Keratinocyte (primary cell): ENCODE measurements around the gene PTPRD. TPM values are rescaled to one million over a fixed set of nuclear protein-coding genes. Genes with fewer than 3 reads are reported as not detected.

ENCODE experiments used
- DNase-seq: peaks from one replicate; pipeline ENCODE4 v3.0.0-alpha.2; 2011; ENCODE audit warnings: low read depth, missing footprints, low spot score
- FAIRE-seq: peaks from 2 replicates; lab custom pipeline; 2011; peaks lifted over from hg19 to GRCh38; lab: Jason Lieb, UNC
- H2AFZ ChIP-seq: 2 replicates; pipeline ENCODE4 v1.6.0; 2012; ENCODE audit warnings: low read length, control low read depth, inconsistent platforms; ENCODE audit not compliant: control insufficient read depth
- H3K27ac ChIP-seq: 2 replicates; pipeline ENCODE4 v1.5.1; 2011; ENCODE audit warnings: low read length; ENCODE audit not compliant: control insufficient read depth, insufficient read depth
- H3K27me3 ChIP-seq: 3 replicates; pipeline ENCODE4 v1.6.0; 2011; ENCODE audit warnings: low read length; ENCODE audit not compliant: control insufficient read depth, insufficient read depth; ENCODE audit errors: extremely low read depth
- H3K36me3 ChIP-seq, 2 experiments: 2 replicates in 1 of 2; 3 replicates in 1 of 2; pipeline ENCODE4 v1.5.1; 2011; ENCODE audit warnings: low read length in 2 of 2, mild to moderate bottlenecking in 1 of 2; ENCODE audit not compliant: control insufficient read depth in 2 of 2, insufficient read depth in 2 of 2; ENCODE audit errors: extremely low read depth in 1 of 2
- H3K4me1 ChIP-seq: 3 replicates; pipeline ENCODE4 v1.5.1; 2011; ENCODE audit warnings: low read length; ENCODE audit not compliant: control insufficient read depth, insufficient read depth; ENCODE audit errors: extremely low read depth
- H3K4me2 ChIP-seq: 3 replicates; pipeline ENCODE4 v1.6.0; 2011; ENCODE audit warnings: low read depth, low read length; ENCODE audit not compliant: control insufficient read depth, insufficient read depth; ENCODE audit errors: extremely low read depth
- H3K4me3 ChIP-seq, 3 experiments: fragments of 200-600 bp in 1 of 3; sonication (generic) in 1 of 3; 2 replicates in 2 of 3; 3 replicates in 1 of 3; pipeline ENCODE4 v1.5.1; 2011 to 2016; ENCODE audit warnings: low read length in 3 of 3, mild to moderate bottlenecking in 3 of 3, control low read depth in 2 of 3, inconsistent platforms in 1 of 3, low read depth in 1 of 3, mixed read lengths in 1 of 3, mixed run types in 1 of 3, moderate library complexity in 1 of 3; ENCODE audit not compliant: control insufficient read depth in 2 of 3, insufficient read depth in 2 of 3; ENCODE audit errors: extremely low read depth in 1 of 3
- H3K79me2 ChIP-seq: 2 replicates; pipeline ENCODE4 v1.6.0; 2012; ENCODE audit warnings: low read length; ENCODE audit not compliant: control insufficient read depth, insufficient read depth
- H3K9ac ChIP-seq: 3 replicates; pipeline ENCODE4 v1.6.0; 2011; ENCODE audit warnings: low read length; ENCODE audit not compliant: control insufficient read depth, insufficient read depth; ENCODE audit errors: extremely low read depth
- H3K9me1 ChIP-seq: 3 replicates; pipeline ENCODE4 v1.6.0; 2011; ENCODE audit warnings: low read length; ENCODE audit not compliant: control insufficient read depth, insufficient read depth; ENCODE audit errors: extremely low read depth
- H3K9me3 ChIP-seq: 2 replicates; pipeline ENCODE4 v1.5.1; 2012; ENCODE audit warnings: low read depth, low read length; ENCODE audit not compliant: control insufficient read depth
- H4K20me1 ChIP-seq: 3 replicates; pipeline ENCODE4 v1.6.0; 2011; ENCODE audit warnings: low read length; ENCODE audit not compliant: control insufficient read depth, insufficient read depth; ENCODE audit errors: extremely low read depth
- EZH2 ChIP-seq: IDR thresholded peaks from one replicate; pipeline ENCODE4 v1.6.1; 2012; ENCODE audit warnings: inconsistent platforms, mild to moderate bottlenecking, low read length, moderate library complexity
- dilution Hi-C: fragments of 300-500 bp; cut with MboI; formaldehyde crosslinking; loops from one replicate; pipeline ENCODE4 v1.7.0; 2020; ENCODE audit warnings: low sequenced_read_pairs; ENCODE audit not compliant: extremely low pct_ligation_motif_present
- polyA plus RNA-seq, 5 experiments: library from polyadenylated mRNA; depleted of rRNA in 3 of 5; stranded (reverse) in 3 of 5; stranded (forward) in 1 of 5; unstranded in 1 of 5; fragments of >200 nt; gene quantifications; 1 replicate in 1 of 5; 2 replicates in 3 of 5; 3 replicates in 1 of 5; pipeline versions ENCODE4 v1.2.1 to v1.2.3, GENCODE V29; 2011 to 2012; ENCODE audit warnings: missing spikeins in 2 of 5, low read depth in 1 of 5, low replicate concordance in 1 of 5
- TF ChIP-seq, protein P1 (sequence below), 3 experiments: IDR thresholded peaks in 1 of 3; conservative IDR thresholded peaks in 1 of 3; optimal IDR thresholded peaks in 1 of 3; 2 replicates in 2 of 3; 3 replicates in 1 of 3; pipeline versions ENCODE3 to v1.5.1; 2011; ENCODE audit warnings: low read length in 3 of 3, mild to moderate bottlenecking in 3 of 3, moderate library complexity in 2 of 3, control low read depth in 1 of 3, inconsistent platforms in 1 of 3; ENCODE audit not compliant: insufficient read depth in 2 of 3; ENCODE audit errors: extremely low read depth in 1 of 3

Gene PTPRD
- polyA plus RNA-seq, 1 donor (not counting 4 experiments of a cell fraction or from before 2014, with no cell fraction given) = 0.10 TPM

DNA sequence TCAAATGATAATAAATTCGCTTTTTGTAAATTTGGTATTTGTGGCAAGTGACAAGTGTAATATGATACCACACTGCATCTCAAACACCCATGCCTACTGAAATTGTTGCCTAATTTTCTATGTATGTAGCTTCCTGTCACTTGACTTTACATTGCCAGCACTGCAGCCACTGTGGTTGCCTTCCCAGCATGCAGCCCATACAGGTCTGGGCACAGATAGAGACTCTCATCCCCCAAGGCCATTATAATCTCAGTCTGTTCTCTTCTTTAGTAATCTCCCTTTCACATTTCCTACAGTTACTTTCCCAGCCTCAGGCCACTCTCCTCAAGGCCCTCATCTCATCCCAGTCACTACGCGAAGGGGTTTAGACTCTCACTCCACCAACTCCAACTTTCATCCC lies 1200.6 kb downstream of the PTPRD start:
- TF ChIP-seq EZH2 = no peak
- TF ChIP-seq, protein P1, sequence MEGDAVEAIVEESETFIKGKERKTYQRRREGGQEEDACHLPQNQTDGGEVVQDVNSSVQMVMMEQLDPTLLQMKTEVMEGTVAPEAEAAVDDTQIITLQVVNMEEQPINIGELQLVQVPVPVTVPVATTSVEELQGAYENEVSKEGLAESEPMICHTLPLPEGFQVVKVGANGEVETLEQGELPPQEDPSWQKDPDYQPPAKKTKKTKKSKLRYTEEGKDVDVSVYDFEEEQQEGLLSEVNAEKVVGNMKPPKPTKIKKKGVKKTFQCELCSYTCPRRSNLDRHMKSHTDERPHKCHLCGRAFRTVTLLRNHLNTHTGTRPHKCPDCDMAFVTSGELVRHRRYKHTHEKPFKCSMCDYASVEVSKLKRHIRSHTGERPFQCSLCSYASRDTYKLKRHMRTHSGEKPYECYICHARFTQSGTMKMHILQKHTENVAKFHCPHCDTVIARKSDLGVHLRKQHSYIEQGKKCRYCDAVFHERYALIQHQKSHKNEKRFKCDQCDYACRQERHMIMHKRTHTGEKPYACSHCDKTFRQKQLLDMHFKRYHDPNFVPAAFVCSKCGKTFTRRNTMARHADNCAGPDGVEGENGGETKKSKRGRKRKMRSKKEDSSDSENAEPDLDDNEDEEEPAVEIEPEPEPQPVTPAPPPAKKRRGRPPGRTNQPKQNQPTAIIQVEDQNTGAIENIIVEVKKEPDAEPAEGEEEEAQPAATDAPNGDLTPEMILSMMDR (optimal IDR thresholded peaks at IDR 0.05 in 1 of 3, IDR thresholded peaks at IDR 0.05 in 1 of 3, conservative IDR thresholded peaks at IDR 0.05 in 1 of 3; ENCODE audit: extremely low read depth in 1 of 3, insufficient read depth in 2 of 3, low read length in 3 of 3) = no peak
- H3K36me3 ChIP-seq = no peaks in the 10 kb centered on the region
- dilution Hi-C loops = no loop called here

DNA sequence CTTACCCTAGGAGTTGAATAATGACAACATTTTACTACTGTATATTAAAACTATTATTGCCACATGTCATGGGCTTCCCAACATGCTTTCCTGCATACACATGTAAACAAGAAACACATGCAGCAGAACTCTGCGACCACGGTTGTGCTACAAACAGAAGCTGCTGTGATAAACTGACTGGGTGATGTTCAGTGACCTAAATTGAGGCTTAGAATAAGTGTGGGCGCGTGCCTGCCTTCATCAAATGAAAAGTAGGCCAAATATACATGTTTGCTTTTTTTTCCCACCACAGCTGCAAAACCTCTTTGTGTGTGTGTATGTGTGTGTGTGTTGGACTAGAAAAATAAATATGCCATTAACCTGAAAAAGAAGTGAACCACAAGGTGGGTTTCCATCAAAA lies 1202.1 kb downstream of the PTPRD start:
- Histone ChIP-seq H2AFZ (no peak overlapping the region), H3K36me3 (no peaks in the 10 kb centered on the region), H3K4me3 (no peak overlapping the region), H3K9ac (no peak overlapping the region), H4K20me1 (no peaks in the 10 kb centered on the region), H3K9me3 (no peaks in the 10 kb centered on the region), H3K79me2 (no peaks in the 10 kb centered on the region), H3K4me1 (no peaks in the 10 kb centered on the region), H3K9me1 (no peaks in the 10 kb centered on the region), H3K27me3 (no peaks in the 10 kb centered on the region), H3K4me2 (no peak overlapping the region), H3K27ac (no peak overlapping the region)
- dilution Hi-C loops = no loop called here
- TF ChIP-seq, protein P1 (optimal IDR thresholded peaks at IDR 0.05 in 1 of 3, IDR thresholded peaks at IDR 0.05 in 1 of 3, conservative IDR thresholded peaks at IDR 0.05 in 1 of 3; ENCODE audit: extremely low read depth in 1 of 3, insufficient read depth in 2 of 3, low read length in 3 of 3) = no peak
- no peak for TF ChIP-seq EZH2
- DNase-seq (no peak), FAIRE-seq (no peak)

More for the DNA sequence above, 1200.6 kb downstream of the PTPRD start:
- Histone ChIP-seq H3K4me3 (no peak overlapping the region), H3K79me2 (no peaks in the 10 kb centered on the region), H3K9me1 (no peaks in the 10 kb centered on the region), H3K4me1 (no peaks in the 10 kb centered on the region), H3K9me3 (no peaks in the 10 kb centered on the region), H4K20me1 (no peaks in the 10 kb centered on the region), H3K4me2 (no peak overlapping the region), H3K27me3 (no peaks in the 10 kb centered on the region), H3K27ac (no peak overlapping the region), H2AFZ (no peak overlapping the region), H3K9ac (no peak overlapping the region)
- FAIRE-seq (no peak), DNase-seq (no peak)
